NK-92 (cell line): Measurements from ENCODE around the gene LRMDA.

Experiments
- DNase-seq: peaks from one replicate; lab custom pipeline; 2025; ENCODE audit not compliant: unreplicated experiment; lab: John Stamatoyannopoulos, UW

LRMDA gene

GRCh38 chr10:76336213-76336963, 905.0 kb downstream of the LRMDA start:
- no peak for DNase-seq

GRCh38 chr10:76337641-76338040, 906.2 kb downstream of the LRMDA start:
- DNase-seq: no peak

- DNase-seq: no peak
Measured at GRCh38 chr10:76338187-76338586, 906.8 kb downstream of the LRMDA start.

- no peak for DNase-seq
Measured at GRCh38 chr10:76341740-76342139, 910.3 kb downstream of the LRMDA start.

- no peak for DNase-seq
Measured at GRCh38 chr10:76342996-76343395, 911.6 kb downstream of the LRMDA start.

GRCh38 chr10:76347832-76348231, 916.4 kb downstream of the LRMDA start:
- DNase-seq: no peak

- DNase-seq: no peak
Measured at GRCh38 chr10:76350583-76350982, 919.2 kb downstream of the LRMDA start.

- no peak for DNase-seq
Measured at GRCh38 chr10:76352300-76352699, 920.9 kb downstream of the LRMDA start.

- no peak for DNase-seq
Measured at GRCh38 chr10:76353237-76353851, 921.9 kb downstream of the LRMDA start.

- DNase-seq: no peak
Measured at GRCh38 chr10:76354212-76354738, 922.9 kb downstream of the LRMDA start.

- DNase-seq: no peak
Measured at GRCh38 chr10:76354921-76355320, 923.5 kb downstream of the LRMDA start.

- no peak for DNase-seq
Measured at GRCh38 chr10:76356557-76356956, 925.1 kb downstream of the LRMDA start.

GRCh38 chr10:76357726-76358415, 926.4 kb downstream of the LRMDA start:
- DNase-seq: no peak

- no peak for DNase-seq
Measured at GRCh38 chr10:76358743-76359395, 927.4 kb downstream of the LRMDA start.

- no peak for DNase-seq
Measured at GRCh38 chr10:76375761-76376160, 944.3 kb downstream of the LRMDA start.

GRCh38 chr10:76382381-76382851, 951.0 kb downstream of the LRMDA start:
- no peak for DNase-seq

GRCh38 chr10:76388321-76389023, 957.0 kb downstream of the LRMDA start:
- no peak for DNase-seq

- DNase-seq: no peak
Measured at GRCh38 chr10:76393875-76394706, 962.7 kb downstream of the LRMDA start.

- DNase-seq: no peak
Measured at GRCh38 chr10:76394707-76395042, 963.3 kb downstream of the LRMDA start.

GRCh38 chr10:76395251-76395650, 963.8 kb downstream of the LRMDA start:
- DNase-seq: no peak
